RWPE2 (cell line): Measurements from ENCODE around the gene NEU4.
"Not testable (repeated sequence)": the region's sequence is repeated elsewhere in the genome, so short reads cannot be mapped to it uniquely, and the experiment has no call there.

Experiments used
- ATAC-seq: fragments of 200-7000 bp; cut with Tn5 transposase; 3 replicates; pipeline ENCODE4 v1.9.1; 2021; ENCODE audit warnings: low read depth
- DNase-seq: peaks from one replicate; pipeline ENCODE4 v3.0.0-alpha.2; 2020; ENCODE audit warnings: low spot score
- H3K27ac ChIP-seq: fragments of 450-650 bp; 2 replicates; pipeline ENCODE4 v1.5.1; 2017; ENCODE audit warnings: mild to moderate bottlenecking; ENCODE audit not compliant: poor library complexity, severe bottlenecking
- H3K27me3 ChIP-seq: fragments of 250-450 bp; sonication (Bioruptor Pico); 2 replicates; pipeline ENCODE4 v1.5.1; 2021; ENCODE audit warnings: mild to moderate bottlenecking, moderate library complexity; ENCODE audit not compliant: insufficient read depth, poor library complexity, severe bottlenecking
- H3K36me3 ChIP-seq: fragments of 250-450 bp; sonication (Bioruptor Pico); 2 replicates; pipeline ENCODE4 v1.5.1; 2020; ENCODE audit warnings: low read depth, mild to moderate bottlenecking, moderate library complexity
- H3K4me1 ChIP-seq: fragments of 250-450 bp; sonication (Bioruptor Pico); 2 replicates; pipeline ENCODE4 v1.5.1; 2021; ENCODE audit warnings: mild to moderate bottlenecking, moderate library complexity; ENCODE audit not compliant: insufficient read depth, poor library complexity, severe bottlenecking
- H3K4me3 ChIP-seq: fragments of 250-450 bp; sonication (Bioruptor Pico); 2 replicates; pipeline ENCODE4 v1.5.1; 2021; ENCODE audit warnings: mild to moderate bottlenecking, moderate library complexity; ENCODE audit not compliant: severe bottlenecking
- H3K9me3 ChIP-seq: fragments of 250-450 bp; sonication (Bioruptor Pico); 2 replicates; pipeline ENCODE4 v1.5.1; 2021; ENCODE audit warnings: mild to moderate bottlenecking, moderate library complexity; ENCODE audit not compliant: severe bottlenecking
- CTCF ChIP-seq: fragments of 450-650 bp; IDR thresholded peaks from one replicate; pipeline ENCODE4 v1.5.1; 2017; ENCODE audit warnings: mild to moderate bottlenecking, moderate library complexity; ENCODE audit not compliant: poor library complexity, severe bottlenecking

The NEU4 gene

GRCh38 chr2:241802421-241803318 lies 6.3 kb upstream of the NEU4 start:
- Histone ChIP-seq H3K27me3 (peaks cover 9% of the 10 kb centered on the region), H3K9me3 (no peaks in the 10 kb centered on the region), H3K4me3 (no peak overlapping the region), H3K36me3 (no peaks in the 10 kb centered on the region), H3K27ac (no peak overlapping the region), H3K4me1 (no peaks in the 10 kb centered on the region)
- no peak for TF ChIP-seq CTCF
- DNase-seq (no peak), ATAC-seq (no peak)

DNA sequence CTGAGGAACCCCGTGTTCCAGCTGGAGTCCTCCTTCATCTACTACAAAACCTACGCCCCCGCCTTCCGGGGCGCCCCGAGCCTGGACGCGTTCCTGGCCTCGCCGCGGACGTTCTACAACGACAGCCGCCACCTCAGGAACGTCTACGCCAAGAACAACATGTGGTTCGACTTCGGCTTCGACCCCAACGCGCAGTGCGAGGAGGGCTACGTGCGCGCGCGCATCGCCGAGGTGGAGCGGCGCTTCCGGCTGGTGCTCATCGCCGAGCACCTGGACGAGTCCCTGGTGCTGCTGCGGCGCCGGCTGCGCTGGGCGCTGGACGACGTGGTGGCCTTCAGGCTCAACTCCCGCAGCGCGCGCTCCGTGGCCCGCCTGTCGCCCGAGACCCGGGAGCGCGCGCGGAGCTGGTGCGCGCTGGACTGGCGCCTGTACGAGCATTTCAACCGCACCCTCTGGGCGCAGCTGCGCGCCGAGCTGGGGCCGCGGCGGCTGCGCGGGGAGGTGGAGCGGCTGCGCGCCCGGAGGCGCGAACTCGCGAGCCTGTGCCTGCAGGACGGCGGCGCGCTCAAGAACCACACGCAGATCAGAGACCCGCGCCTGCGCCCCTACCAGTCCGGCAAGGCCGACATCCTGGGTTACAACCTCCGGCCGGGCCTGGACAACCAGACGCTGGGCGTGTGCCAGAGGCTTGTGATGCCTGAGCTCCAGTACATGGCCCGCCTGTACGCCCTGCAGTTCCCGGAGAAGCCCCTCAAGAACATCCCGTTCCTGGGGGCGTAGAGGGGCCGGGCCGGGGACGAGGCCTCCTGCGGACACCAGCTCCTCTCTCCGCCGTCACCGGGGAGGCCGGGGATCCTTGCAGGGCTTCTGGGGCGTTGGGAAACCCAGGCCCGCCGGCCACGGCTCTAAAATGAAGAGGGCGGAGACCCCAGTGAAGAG lies 5.3 kb upstream of the NEU4 start:
- DNase-seq (no peak), ATAC-seq (peak; percentile 69)
- no peaks in the 10 kb centered on the region for H3K4me1 ChIP-seq
- no peak overlapping the region for H3K27ac ChIP-seq
- TF ChIP-seq CTCF = no peak
- peaks cover 9% of the 10 kb centered on the region for H3K27me3 ChIP-seq
- peak overlapping the region; percentile 28 for H3K4me3 ChIP-seq
- H3K9me3 ChIP-seq = no peaks in the 10 kb centered on the region
- no peaks in the 10 kb centered on the region for H3K36me3 ChIP-seq

GRCh38 chr2:241804326-241805229 lies 4.4 kb upstream of the NEU4 start:
- DNase-seq (no peak), ATAC-seq (0 out of 3 replicates have a peak, but pooled peaks have one; percentile 4)
- Histone ChIP-seq H3K4me3 (no peak overlapping the region), H3K9me3 (no peaks in the 10 kb centered on the region), H3K27me3 (peaks cover 9% of the 10 kb centered on the region), H3K36me3 (no peaks in the 10 kb centered on the region), H3K4me1 (no peaks in the 10 kb centered on the region), H3K27ac (no peak overlapping the region)
- TF ChIP-seq CTCF = no peak

DNA sequence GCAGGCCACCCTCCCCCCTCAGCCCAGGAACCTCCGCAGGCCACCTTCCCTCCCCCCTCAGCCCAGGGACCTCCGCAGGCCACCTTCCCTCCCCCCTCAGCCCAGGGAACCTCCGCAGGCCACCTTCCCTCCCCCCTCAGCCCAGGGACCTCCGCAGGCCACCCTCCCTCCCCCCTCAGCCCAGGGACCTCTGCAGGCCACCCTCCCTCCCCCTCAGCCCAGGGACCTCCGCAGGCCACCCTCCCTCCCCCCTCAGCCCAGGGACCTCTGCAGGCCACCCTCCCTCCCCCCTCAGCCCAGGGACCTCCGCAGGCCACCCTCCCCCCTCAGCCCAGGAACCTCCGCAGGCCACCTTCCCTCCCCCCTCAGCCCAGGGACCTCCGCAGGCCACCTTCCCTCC lies 2.8 kb upstream of the NEU4 start:
- H3K27me3 ChIP-seq, H3K4me3 ChIP-seq, H3K9me3 ChIP-seq, DNase-seq, H3K27ac ChIP-seq, H3K4me1 ChIP-seq, ATAC-seq, H3K36me3 ChIP-seq: not testable (repeated sequence)
